Frontal cortex (tissue), 4 donors: ENCODE measurements around the gene DDIT3. TPM values are rescaled to one million over a fixed set of nuclear protein-coding genes. Genes with fewer than 3 reads are reported as not detected.
A peak's percentile ranks its signal among the peaks of the same experiment; 100 is the strongest.
"Not testable (repeated sequence)": the region's sequence is repeated elsewhere in the genome, so short reads cannot be mapped to it uniquely, and the experiment has no call there.

Experiments
- DNase-seq, 2 donors: peaks; one replicate each; pipeline ENCODE4 v3.0.0; 2012; ENCODE audit warnings: low spot score in 2 of 2
- FAIRE-seq: peaks from 2 replicates; lab custom pipeline; 2012; peaks lifted over from hg19 to GRCh38; lab: Jason Lieb, UNC
- total RNA-seq: library from RNA; depleted of rRNA; stranded (reverse); fragments of >200 nt; gene quantifications from one replicate; pipeline ENCODE4 v1.2.3, GENCODE V29; 2014
- donor health status: control.
- donor health status: control.
- donor health status: control.

The DDIT3 gene
- total RNA-seq, 1 donor from 2014 or later, result 4.9 TPM

DNA sequence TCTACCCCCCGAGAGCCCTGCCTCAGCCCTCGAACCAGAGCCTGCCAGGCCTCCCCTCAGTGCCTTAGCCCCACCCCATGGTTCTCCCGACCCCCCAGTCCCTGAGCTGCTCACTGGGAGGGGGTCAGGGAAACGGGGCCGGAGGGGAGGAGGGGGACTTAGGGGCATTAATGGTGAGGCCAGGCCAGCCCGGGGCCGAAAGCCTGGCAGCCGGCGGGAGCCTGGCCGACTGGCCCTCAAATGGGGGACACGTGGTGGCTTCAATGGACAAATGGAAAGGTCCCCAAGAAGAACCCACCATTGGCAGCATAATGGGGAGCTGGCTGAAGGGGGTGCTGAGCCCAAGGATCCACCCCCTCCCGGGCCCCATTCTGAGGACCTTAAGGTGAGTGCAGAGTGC is 7.9 kb upstream of the DDIT3 start:
- FAIRE-seq (no peak), DNase-seq (no peak)

GRCh38 chr12:57527184-57527583 is 6.9 kb upstream of the DDIT3 start:
- FAIRE-seq, result no peak
- DNase-seq, result no peak

DNA sequence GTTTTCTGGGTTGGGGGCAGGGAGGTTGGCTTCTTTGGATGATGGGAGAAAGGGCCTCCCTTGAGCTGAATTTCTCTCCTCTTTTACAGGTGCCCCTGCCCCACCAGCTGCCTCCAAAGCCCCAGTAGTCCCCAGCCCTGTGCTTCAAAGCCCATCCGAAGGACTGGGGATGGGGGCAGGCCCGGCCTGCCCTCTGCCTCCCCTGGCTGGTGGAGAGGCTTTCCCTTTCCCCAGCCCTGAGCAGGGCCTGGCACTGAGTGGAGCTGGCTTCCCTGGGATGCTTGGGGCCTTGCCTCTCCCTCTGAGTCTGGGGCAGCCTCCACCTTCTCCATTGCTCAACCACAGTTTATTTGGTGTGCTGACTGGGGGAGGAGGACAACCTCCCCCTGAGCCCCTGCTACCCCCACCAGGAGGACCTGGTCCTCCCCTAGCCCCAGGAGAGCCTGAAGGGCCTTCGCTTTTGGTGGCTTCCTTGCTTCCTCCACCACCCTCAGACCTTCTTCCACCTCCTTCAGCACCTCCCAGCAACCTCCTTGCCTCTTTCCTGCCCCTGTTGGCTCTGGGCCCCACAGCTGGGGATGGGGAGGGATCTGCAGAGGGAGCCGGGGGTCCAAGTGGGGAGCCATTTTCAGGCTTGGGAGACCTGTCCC is 6.3 kb upstream of the DDIT3 start:
- FAIRE-seq (no peak), DNase-seq (no peak)

GRCh38 chr12:57525615-57526383 is 5.5 kb upstream of the DDIT3 start:
- FAIRE-seq (no peak), DNase-seq (no peak)

GRCh38 chr12:57524814-57525614 is 4.7 kb upstream of the DDIT3 start:
- DNase-seq (no peak), FAIRE-seq (no peak)

GRCh38 chr12:57523706-57524614 is 3.6 kb upstream of the DDIT3 start:
- no peak for FAIRE-seq
- DNase-seq, result no peak

DNA sequence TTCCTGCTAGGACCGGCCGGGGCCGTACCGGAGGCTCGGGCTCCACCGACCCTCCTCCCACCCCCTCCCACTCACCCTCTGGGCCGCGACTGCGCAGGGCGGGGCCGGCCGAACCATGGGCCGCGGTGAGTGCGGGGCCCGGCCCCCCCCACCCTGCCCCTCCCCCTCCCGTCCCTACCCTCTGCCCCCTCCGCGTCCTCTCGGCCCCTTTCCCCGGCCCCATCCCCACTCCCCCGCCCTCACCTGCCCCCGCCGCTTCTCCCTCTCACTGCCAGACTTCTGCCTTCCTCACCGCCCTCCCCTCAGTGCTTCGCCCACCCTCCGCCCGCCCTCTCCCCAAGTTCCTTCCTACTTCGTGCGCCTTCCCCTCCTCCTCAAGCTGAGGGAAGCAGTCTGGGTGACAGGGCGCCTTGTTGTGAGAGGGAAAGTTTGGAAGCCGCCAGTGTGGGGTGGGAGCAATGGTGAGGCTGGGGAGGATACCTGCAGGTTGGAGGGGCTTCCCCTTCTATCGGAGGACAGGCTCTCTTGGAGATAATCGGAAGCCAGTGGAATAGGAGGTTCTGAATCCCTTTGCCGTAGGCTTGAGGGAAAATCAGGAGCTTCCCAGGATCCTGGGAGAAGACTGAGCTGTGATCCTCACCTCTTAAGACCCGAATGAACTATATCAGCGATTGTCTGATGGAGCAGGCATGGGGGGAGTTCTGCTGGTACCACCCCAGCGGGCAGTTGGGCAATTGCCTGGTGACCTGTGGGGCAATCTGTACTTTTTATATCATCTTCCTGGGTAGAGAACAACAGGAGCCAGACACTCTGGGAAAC is 2.8 kb upstream of the DDIT3 start:
- DNase-seq (no peak), FAIRE-seq (no peak)

GRCh38 chr12:57522011-57522886 is 1.9 kb upstream of the DDIT3 start, which contains the start of gene MBD6:
TSS of gene MBD6 (plus strand) at chr12:57522824. CDS start at chr12:57524304, 1,480 bp downstream.
- FAIRE-seq (no peak), DNase-seq (peak; percentile 88 to 93)

GRCh38 chr12:57521525-57522010 is 1.3 kb upstream of the DDIT3 start:
- DNase-seq (no peak), FAIRE-seq (no peak)

GRCh38 chr12:57519796-57520052 is 590 bp downstream of the DDIT3 start:
- FAIRE-seq (no peak), DNase-seq (no peak)

GRCh38 chr12:57518920-57519795 is 1.2 kb downstream of the DDIT3 start:
- FAIRE-seq (no peak), DNase-seq (no peak)

DNA sequence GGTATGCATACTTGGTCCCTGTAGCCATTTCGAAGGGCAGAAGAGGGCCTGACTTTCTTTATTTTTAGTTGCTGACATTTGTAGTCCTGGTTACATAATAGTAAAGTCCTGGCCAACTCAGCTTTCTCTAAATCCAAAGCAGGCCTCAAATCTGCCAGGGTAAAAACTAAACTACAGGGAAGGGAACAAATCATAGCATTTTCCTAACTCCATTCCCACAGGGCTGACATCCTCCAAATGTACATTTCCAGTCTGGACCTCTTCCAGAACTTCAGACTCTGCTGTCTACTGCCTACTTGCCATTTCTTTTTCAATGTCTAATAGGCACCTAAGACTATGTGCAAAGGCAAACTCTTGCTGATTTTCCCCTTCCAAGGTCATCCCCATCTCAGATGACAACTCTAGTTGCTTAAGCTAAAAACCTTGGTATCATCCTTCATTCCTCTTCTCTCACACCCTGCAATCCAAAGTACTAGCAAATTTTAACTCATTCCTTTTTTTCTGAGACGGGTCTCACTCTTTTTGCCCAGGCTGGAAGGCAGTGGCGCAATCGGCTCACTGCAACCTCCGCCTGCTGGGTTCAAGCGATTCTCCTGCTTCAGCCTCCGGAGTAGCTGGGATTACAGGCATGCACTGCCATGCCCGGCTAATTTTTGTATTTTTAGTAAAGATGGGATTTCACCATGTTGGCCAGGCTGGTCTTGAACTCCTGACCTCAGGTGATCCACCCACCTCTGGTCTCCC is 2.0 kb downstream of the DDIT3 start:
- DNase-seq (no peak), FAIRE-seq (no peak)

DNA sequence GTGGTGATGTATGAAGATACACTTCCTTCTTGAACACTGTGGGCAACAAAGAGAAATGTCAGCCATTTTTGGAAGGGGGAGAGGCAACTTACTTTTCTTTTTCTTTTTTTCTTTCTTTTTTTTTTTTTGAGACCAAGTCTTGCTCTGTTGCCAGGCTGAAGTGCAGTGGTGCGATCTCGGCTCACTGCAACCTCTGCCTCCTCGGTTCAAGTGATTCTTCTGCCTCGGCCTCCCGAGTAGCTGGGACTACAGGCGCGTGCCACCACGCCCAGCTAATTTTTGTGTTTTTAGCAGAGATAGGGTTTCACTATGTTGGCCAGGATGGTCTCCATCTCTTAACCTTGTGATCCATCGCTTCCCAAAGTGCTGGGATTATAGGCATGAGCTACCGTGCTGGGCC is 2.6 kb downstream of the DDIT3 start:
- not testable (repeated sequence) for DNase-seq, FAIRE-seq

DNA sequence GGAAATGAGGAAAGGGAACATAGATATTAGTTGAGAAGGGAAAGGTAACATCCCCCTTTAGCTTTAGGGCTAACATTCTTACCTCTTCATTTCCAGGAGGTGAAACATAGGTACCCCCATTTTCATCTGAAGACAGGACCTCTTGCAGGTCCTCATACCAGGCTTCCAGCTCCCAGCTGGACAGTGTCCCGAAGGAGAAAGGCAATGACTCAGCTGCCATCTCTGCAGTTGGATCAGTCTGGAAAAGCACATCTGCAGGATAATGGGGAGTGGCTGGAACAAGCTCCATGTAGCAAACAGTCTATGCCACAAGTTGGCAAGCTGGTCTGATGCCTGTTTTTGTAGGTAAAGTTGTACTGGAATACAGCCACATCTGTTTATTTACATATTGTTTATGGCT is 3.1 kb downstream of the DDIT3 start:
- no peak for FAIRE-seq
- DNase-seq, result no peak

DNA sequence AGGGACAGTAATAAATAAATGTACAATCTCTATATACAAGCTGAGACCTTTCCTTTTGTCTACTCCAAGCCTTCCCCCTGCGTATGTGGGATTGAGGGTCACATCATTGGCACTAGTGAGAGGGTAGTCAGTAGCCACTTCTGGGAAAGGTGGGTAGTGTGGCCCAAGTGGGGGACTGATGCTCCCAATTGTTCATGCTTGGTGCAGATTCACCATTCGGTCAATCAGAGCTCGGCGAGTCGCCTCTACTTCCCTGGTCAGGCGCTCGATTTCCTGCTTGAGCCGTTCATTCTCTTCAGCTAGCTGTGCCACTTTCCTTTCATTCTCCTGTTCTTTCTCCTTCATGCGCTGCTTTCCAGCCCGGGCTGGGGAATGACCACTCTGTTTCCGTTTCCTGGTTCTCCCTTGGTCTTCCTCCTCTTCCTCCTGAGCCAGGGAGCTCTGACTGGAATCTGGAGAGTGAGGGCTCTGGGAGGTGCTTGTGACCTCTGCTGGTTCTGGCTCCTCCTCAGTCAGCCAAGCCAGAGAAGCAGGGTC is 3.6 kb downstream of the DDIT3 start:
- no peak for DNase-seq
- no peak for FAIRE-seq

DNA sequence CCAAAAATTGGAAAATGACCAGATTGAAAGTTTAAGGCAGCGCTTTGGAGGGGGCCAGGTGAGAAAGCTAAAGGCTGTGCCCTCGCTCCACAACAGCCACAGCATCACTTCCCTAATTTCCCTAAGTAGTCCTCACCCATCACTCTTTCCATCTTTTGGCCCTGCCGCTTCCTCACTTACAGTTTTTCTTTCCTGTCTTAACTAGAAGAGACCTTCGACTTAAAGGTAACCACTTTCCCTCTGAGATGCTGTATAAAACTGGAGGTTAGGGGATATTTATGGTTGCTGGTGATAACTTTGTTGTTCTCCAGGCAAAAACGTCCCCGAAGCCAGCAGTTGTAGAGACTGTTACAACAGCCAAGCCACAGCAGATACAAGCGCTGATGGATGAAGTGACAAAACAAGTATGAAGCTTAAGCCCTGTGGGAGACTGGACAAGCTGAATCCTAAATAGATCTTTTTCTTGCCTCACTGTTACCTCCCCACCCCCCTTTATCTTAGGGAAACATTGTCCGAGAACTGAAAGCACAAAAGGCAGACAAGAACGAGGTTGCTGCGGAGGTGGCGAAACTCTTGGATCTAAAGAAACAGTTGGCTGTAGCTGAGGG is 4.3 kb downstream of the DDIT3 start:
- FAIRE-seq, result no peak

More for the DNA sequence above, 4.3 kb downstream of the DDIT3 start:
- DNase-seq, result no peak
